HEK293T (cell line): ENCODE results near the gene MYBPC3.

Experiments
- CTCF ChIA-PET: fragments of 350-600 bp; formaldehyde crosslinking; extraction: SDS; loops from one replicate; lab custom pipeline; 2021; ENCODE audit warnings: antibody characterized with exemption, inconsistent platforms; lab: Yijun Ruan, JAX
- POLR2A ChIA-PET: fragments of 350-600 bp; formaldehyde crosslinking; extraction: SDS; loops from one replicate; lab custom pipeline; 2020; ENCODE audit warnings: antibody characterized with exemption, inconsistent platforms; lab: Yijun Ruan, JAX
- DNase-seq: peaks from one replicate; pipeline ENCODE4 v3.0.0; 2012; ENCODE audit warnings: mixed read lengths; ENCODE audit errors: extremely low spot score
- ARNT ChIP-seq: fragments of 450-650 bp; IDR thresholded peaks from 2 replicates; pipeline ENCODE4 v1.6.1; 2017; ENCODE audit warnings: mild to moderate bottlenecking
- BHLHE40 ChIP-seq: fragments of 450-650 bp; IDR thresholded peaks from 2 replicates; pipeline ENCODE4 v1.6.1; 2016; ENCODE audit warnings: mild to moderate bottlenecking, moderate library complexity, borderline replicate concordance
- CTBP1 ChIP-seq: fragments of 450-650 bp; IDR thresholded peaks from 2 replicates; pipeline ENCODE4 v1.6.1; 2016; ENCODE audit warnings: borderline replicate concordance
- ELF4 ChIP-seq: fragments of 450-650 bp; IDR thresholded peaks from 2 replicates; pipeline ENCODE4 v1.6.1; 2017; ENCODE audit warnings: antibody characterized with exemption
- FOXA1 ChIP-seq: fragments of 450-650 bp; IDR thresholded peaks from 2 replicates; pipeline ENCODE4 v1.6.1; 2016; ENCODE audit warnings: mild to moderate bottlenecking
- FOXK2 ChIP-seq: fragments of 450-650 bp; IDR thresholded peaks from 2 replicates; pipeline ENCODE4 v1.6.1; 2016; ENCODE audit warnings: mild to moderate bottlenecking
- FOXM1 ChIP-seq: fragments of 450-650 bp; IDR thresholded peaks from 2 replicates; pipeline ENCODE4 v1.6.1; 2017; ENCODE audit warnings: mild to moderate bottlenecking, borderline replicate concordance
- HDGF ChIP-seq: fragments of 450-650 bp; IDR thresholded peaks from 2 replicates; pipeline ENCODE4 v1.6.1; 2017; ENCODE audit warnings: antibody characterized with exemption, borderline replicate concordance
- L3MBTL2 ChIP-seq: fragments of 450-650 bp; conservative IDR thresholded peaks from 2 replicates; pipeline ENCODE4 v1.6.1; 2016; ENCODE audit warnings: mild to moderate bottlenecking
- LEF1 ChIP-seq: fragments of 450-650 bp; IDR thresholded peaks from 2 replicates; pipeline ENCODE4 v1.6.1; 2017; ENCODE audit warnings: mild to moderate bottlenecking, borderline replicate concordance
- NFRKB ChIP-seq: fragments of 450-650 bp; IDR thresholded peaks from 2 replicates; pipeline ENCODE4 v1.6.1; 2016; ENCODE audit warnings: mild to moderate bottlenecking, moderate library complexity
- PKNOX1 ChIP-seq: fragments of 450-650 bp; IDR thresholded peaks from 2 replicates; pipeline ENCODE4 v1.6.1; 2016
- SP1 ChIP-seq: fragments of 450-650 bp; IDR thresholded peaks from 2 replicates; pipeline ENCODE4 v1.6.1; 2017
- SUZ12 ChIP-seq: fragments of 450-650 bp; IDR thresholded peaks from 2 replicates; pipeline ENCODE4 v1.6.1; 2016; ENCODE audit warnings: mild to moderate bottlenecking
- TARDBP ChIP-seq: fragments of 450-650 bp; IDR thresholded peaks from 2 replicates; pipeline ENCODE4 v1.6.1; 2016
- ZNF384 ChIP-seq: fragments of 450-650 bp; IDR thresholded peaks from 2 replicates; pipeline ENCODE4 v1.6.1; 2016

The MYBPC3 gene

GRCh38 chr11:47396049-47396320 is 43.5 kb upstream of the MYBPC3 start:
- ChIA-PET POLR2A (no interaction called here), CTCF (no interaction called here)
- DNase-seq: no peak
- TF ChIP-seq ZNF384 (no peak), FOXK2 (no peak), BHLHE40 (no peak)

- CTCF ChIA-PET: no interaction called here
- no peak for DNase-seq
- POLR2A ChIA-PET: no interaction called here
- TF ChIP-seq ZNF384 (no peak), FOXK2 (no peak), SUZ12 (no peak), ELF4 (no peak), FOXM1 (no peak), CTBP1 (no peak), PKNOX1 (no peak), BHLHE40 (no peak), LEF1 (no peak), TARDBP (no peak), ARNT (no peak), FOXA1 (no peak), NFRKB (no peak), SP1 (no peak), HDGF (no peak), L3MBTL2 (no peak)
Measured at GRCh38 chr11:47395223-47396048, 42.9 kb upstream of the MYBPC3 start.

DNA sequence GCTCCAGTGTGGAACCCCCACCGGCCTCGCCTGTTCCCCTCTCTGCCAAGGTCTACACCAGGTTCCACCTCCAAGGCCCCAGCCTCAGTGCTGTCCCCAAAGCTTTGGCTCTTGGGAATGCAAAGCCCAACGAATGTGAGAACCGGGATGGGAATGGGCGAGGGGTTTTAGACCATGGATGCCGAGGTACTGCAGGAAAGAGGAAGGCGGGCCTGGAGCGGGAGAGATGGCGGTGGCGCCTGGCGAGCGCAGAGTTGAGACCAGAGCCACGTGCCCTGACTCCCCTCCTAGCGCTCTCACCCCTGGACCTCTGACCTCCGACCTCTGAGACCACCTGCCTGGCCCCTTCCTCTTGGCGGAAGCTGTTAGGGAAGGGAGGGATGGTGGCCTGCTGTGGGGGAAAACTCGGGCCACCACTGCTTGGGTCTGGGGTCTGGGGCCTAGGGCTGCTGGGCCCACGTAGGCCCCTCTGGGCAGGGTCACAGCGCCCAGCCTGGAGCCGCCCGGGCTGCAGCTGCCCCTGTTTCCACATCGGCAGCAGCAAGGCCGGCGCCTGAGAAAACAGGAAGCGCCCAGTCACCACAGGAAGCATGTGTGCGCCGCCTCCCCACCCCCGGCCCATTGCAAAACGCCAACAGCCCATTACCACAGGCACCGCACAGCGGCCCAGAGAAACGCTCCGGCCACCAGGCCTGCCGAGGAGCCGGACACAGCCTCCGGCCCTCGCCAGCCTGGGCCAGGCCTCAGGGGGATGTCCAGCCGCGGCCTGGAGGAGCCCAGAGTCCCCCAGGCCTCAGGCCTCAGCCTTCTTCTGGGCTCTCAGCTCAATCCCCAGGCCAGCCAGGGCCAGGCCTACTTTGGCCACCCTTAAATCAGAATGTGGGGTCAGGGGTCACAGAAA is 42.1 kb upstream of the MYBPC3 start:
- no peak for DNase-seq
- CTCF ChIA-PET: no interaction called here
- TF ChIP-seq FOXM1: no peak
- no peak for TF ChIP-seq SUZ12
- TF ChIP-seq SP1: no peak
- TF ChIP-seq PKNOX1: no peak
- TF ChIP-seq TARDBP: no peak
- TF ChIP-seq ELF4: no peak
- no peak for TF ChIP-seq NFRKB
- TF ChIP-seq LEF1: no peak
- no peak for TF ChIP-seq FOXK2
- TF ChIP-seq ARNT: no peak
- no peak for TF ChIP-seq FOXA1
- POLR2A ChIA-PET: no interaction called here

- POLR2A ChIA-PET: interaction anchor here (1.4 kb wide), 1 partner anchor 8 kb away, joined by 4 read pairs; no protein-coding TSS in a partner anchor
- CTCF ChIA-PET: interaction anchor here (0.6 to 1.1 kb wide), 2 partner anchors 19 to 301 kb away, joined by 3 to 8 read pairs; no protein-coding TSS in a partner anchor
- TF ChIP-seq CTBP1: no peak
- TF ChIP-seq NFRKB: no peak
- no peak for TF ChIP-seq FOXK2
- no peak for TF ChIP-seq PKNOX1
- TF ChIP-seq HDGF: no peak
- no peak for TF ChIP-seq FOXA1
- TF ChIP-seq ARNT: no peak
- TF ChIP-seq BHLHE40: no peak
- no peak for DNase-seq
Measured at GRCh38 chr11:47394050-47394321, 41.5 kb upstream of the MYBPC3 start.

DNA sequence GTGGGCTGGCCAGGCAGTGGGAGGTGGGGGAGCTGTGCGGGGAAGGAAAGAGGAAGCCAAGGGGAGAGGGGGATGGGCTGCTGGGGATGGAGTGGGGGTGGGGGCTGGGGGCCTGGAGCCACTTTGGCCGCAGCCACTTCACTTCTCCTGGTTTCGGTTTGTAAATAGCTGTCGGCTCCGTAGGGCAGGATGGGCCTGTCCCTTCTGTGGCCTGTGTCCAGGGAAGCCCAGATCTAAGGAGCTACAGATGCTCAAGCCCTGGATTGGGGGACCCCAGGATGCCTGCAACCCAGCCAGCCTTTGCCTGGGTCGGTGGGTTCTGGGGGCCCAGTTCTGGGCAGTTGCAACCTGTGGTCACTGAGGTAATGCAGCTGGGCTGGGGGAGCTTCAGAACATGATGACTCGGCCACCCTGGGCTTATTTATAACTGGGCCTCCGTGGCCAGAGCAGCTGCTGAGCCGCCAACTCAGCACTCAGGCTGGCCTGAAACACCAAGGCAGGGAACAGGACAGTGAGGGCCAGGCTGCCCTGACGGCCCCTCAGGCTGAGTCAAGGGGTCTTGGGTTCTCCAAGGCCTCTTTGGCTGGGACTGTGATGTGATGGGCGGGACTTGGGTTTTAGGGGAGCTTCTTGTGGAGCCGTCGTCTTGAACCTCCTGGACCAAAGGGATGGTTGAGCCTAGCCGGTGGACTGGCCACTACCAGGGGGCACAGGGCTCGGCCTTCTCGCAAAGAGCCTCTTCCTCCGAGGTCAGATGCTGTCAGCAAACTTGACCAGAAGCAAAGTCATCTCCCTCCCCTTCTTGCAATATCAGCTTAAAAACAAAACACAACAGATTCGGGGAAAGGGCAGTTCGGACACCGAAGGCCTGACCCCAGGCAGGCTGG is 40.9 kb upstream of the MYBPC3 start:
- POLR2A ChIA-PET: interaction anchor here (1.4 kb wide), 1 partner anchor 9 kb away, joined by 4 read pairs; no protein-coding TSS in a partner anchor

More for the DNA sequence above, 40.9 kb upstream of the MYBPC3 start:
- DNase-seq: no peak
- CTCF ChIA-PET: interaction anchor here (0.6 to 1.1 kb wide), 3 partner anchors 18 to 300 kb away, joined by 3 to 8 read pairs (median 3); no protein-coding TSS in a partner anchor
- TF ChIP-seq ZNF384: no peak
- TF ChIP-seq NFRKB: no peak
- TF ChIP-seq HDGF: no peak
- TF ChIP-seq FOXA1: no peak
- no peak for TF ChIP-seq BHLHE40
- no peak for TF ChIP-seq L3MBTL2
- TF ChIP-seq SP1: no peak
- TF ChIP-seq TARDBP: no peak
- TF ChIP-seq CTBP1: no peak
- no peak for TF ChIP-seq LEF1
- no peak for TF ChIP-seq ARNT
- no peak for TF ChIP-seq SUZ12
